Endothelial cell of umbilical vein (primary cell): ENCODE results near the gene KRTAP2-1.

Experiments
- EZH2 ChIP-seq: IDR thresholded peaks from 2 replicates; pipeline ENCODE4 v1.6.1; 2012; ENCODE audit warnings: borderline replicate concordance, low read depth, mild to moderate bottlenecking, moderate library complexity, low read length, inconsistent platforms; ENCODE audit not compliant: severe bottlenecking
- GATA2 ChIP-seq: IDR thresholded peaks from 2 replicates; pipeline ENCODE4 v1.7.0; 2011; ENCODE audit warnings: low read depth, mild to moderate bottlenecking, moderate library complexity, mixed read lengths, low read length; ENCODE audit not compliant: insufficient read length, insufficient read depth
- JUN ChIP-seq: IDR thresholded peaks from 2 replicates; pipeline ENCODE4 v1.6.1; 2011; ENCODE audit warnings: borderline replicate concordance, low read depth; ENCODE audit not compliant: insufficient read length, insufficient read depth
- MYC ChIP-seq: IDR thresholded peaks from one replicate; pipeline ENCODE4 v1.6.1; 2011; ENCODE audit warnings: mild to moderate bottlenecking, low read depth, low read length
- POLR2A ChIP-seq: IDR thresholded peaks from 2 replicates; pipeline ENCODE4 v1.6.1; 2012; ENCODE audit warnings: low read depth, mild to moderate bottlenecking, control low read depth, low read length
- POLR2AphosphoS5 ChIP-seq: IDR thresholded peaks from 2 replicates; pipeline ENCODE4 v1.6.1; 2012; ENCODE audit warnings: low read depth, mild to moderate bottlenecking, control low read depth, low read length, moderate library complexity; ENCODE audit not compliant: insufficient read depth
- TF ChIP-seq, protein P1 (sequence below), 2 donors: IDR thresholded peaks; 1 replicate in 1 of 2; 2 replicates in 1 of 2; pipeline ENCODE4 v1.5.1; 2011; ENCODE audit warnings: low read length in 2 of 2, mild to moderate bottlenecking in 2 of 2, moderate library complexity in 2 of 2, control low read depth in 1 of 2, inconsistent platforms in 1 of 2, low read depth in 1 of 2; ENCODE audit not compliant: insufficient read depth in 1 of 2; ENCODE audit errors: extremely low read depth in 1 of 2
- TF ChIP-seq, protein P2 (sequence below): IDR thresholded peaks from 2 replicates; pipeline ENCODE4 v1.6.1; 2011; ENCODE audit not compliant: insufficient read depth, insufficient read length

DNA sequence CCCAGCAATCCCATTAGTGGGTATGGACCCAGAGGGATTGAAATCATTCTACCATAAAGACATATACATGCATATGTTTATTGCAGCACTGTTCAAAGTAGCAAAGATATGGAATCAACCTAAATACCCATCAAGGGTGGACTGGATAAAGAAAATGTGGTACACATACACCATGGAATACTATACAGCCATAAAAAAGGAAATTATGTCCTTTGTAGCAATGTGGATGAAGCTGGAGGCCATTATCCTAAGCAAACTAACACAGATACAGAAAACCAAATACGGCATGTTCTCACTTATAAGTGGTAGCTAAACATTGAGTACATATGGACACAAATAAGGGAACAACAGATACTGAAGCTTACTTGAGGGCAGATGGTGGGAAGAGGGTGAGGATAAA is 10.4 kb upstream of the KRTAP2-1 start:
- TF ChIP-seq, protein P1, sequence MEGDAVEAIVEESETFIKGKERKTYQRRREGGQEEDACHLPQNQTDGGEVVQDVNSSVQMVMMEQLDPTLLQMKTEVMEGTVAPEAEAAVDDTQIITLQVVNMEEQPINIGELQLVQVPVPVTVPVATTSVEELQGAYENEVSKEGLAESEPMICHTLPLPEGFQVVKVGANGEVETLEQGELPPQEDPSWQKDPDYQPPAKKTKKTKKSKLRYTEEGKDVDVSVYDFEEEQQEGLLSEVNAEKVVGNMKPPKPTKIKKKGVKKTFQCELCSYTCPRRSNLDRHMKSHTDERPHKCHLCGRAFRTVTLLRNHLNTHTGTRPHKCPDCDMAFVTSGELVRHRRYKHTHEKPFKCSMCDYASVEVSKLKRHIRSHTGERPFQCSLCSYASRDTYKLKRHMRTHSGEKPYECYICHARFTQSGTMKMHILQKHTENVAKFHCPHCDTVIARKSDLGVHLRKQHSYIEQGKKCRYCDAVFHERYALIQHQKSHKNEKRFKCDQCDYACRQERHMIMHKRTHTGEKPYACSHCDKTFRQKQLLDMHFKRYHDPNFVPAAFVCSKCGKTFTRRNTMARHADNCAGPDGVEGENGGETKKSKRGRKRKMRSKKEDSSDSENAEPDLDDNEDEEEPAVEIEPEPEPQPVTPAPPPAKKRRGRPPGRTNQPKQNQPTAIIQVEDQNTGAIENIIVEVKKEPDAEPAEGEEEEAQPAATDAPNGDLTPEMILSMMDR (IDR thresholded peaks at IDR 0.05; ENCODE audit: extremely low read depth in 1 of 2, insufficient read depth in 1 of 2, low read depth in 1 of 2, low read length in 2 of 2): no peak
- no peak for TF ChIP-seq POLR2A
- TF ChIP-seq EZH2: no peak
- TF ChIP-seq, protein P2, sequence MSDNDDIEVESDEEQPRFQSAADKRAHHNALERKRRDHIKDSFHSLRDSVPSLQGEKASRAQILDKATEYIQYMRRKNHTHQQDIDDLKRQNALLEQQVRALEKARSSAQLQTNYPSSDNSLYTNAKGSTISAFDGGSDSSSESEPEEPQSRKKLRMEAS: no peak
- no peak for TF ChIP-seq POLR2AphosphoS5
- no peak for TF ChIP-seq MYC
- no peak for TF ChIP-seq JUN
- TF ChIP-seq GATA2: no peak
